H9 (cell line): ENCODE data around the gene ADAR. TPM values are rescaled to one million over a fixed set of nuclear protein-coding genes. Genes with fewer than 3 reads are reported as not detected.

Experiments used
- DNase-seq: peaks from one replicate; pipeline ENCODE4 v3.0.0-alpha.2; 2017
- H2AFZ ChIP-seq: one replicate; pipeline ENCODE4 v1.6.1; 2013; ENCODE audit warnings: mild to moderate bottlenecking, low read length, control low read depth, moderate library complexity
- H2AK5ac ChIP-seq: 2 replicates; pipeline ENCODE4 v1.6.1; 2013; ENCODE audit warnings: low read length, control low read depth, mixed read lengths; ENCODE audit not compliant: insufficient read length
- H2BK120ac ChIP-seq: one replicate; pipeline ENCODE4 v1.6.1; 2013; ENCODE audit warnings: low read depth, mild to moderate bottlenecking, low read length, control low read depth, inconsistent platforms; ENCODE audit not compliant: poor library complexity, severe bottlenecking
- H2BK12ac ChIP-seq: 2 replicates; pipeline ENCODE4 v1.6.1; 2013; ENCODE audit warnings: low read length, control low read depth, mixed read lengths, low read depth; ENCODE audit not compliant: insufficient read length
- H2BK15ac ChIP-seq: 2 replicates; pipeline ENCODE4 v1.6.1; 2013; ENCODE audit warnings: low read depth, low read length, control low read depth
- H2BK20ac ChIP-seq: one replicate; pipeline ENCODE4 v1.6.1; 2013; ENCODE audit warnings: low read depth, mild to moderate bottlenecking, low read length, control low read depth, inconsistent platforms; ENCODE audit not compliant: poor library complexity, severe bottlenecking
- H2BK5ac ChIP-seq: 2 replicates; pipeline ENCODE4 v1.6.1; 2013; ENCODE audit warnings: low read length, control low read depth, mixed read lengths; ENCODE audit not compliant: insufficient read length
- H3K14ac ChIP-seq: 2 replicates; pipeline ENCODE4 v1.6.1; 2013; ENCODE audit warnings: low read length, control low read depth; ENCODE audit not compliant: insufficient read depth
- H3K18ac ChIP-seq: 2 replicates; pipeline ENCODE4 v1.6.1; 2013; ENCODE audit warnings: low read depth, mild to moderate bottlenecking, mixed read lengths, low read length, control low read depth; ENCODE audit not compliant: insufficient read length
- H3K23ac ChIP-seq: 2 replicates; pipeline ENCODE4 v1.6.1; 2013; ENCODE audit warnings: low read length, control low read depth, mixed read lengths, low read depth; ENCODE audit not compliant: insufficient read length
- H3K23me2 ChIP-seq: 2 replicates; pipeline ENCODE4 v1.6.1; 2013; ENCODE audit warnings: low read depth, mild to moderate bottlenecking, mixed read lengths, low read length, control low read depth; ENCODE audit not compliant: insufficient read length, poor library complexity, severe bottlenecking
- H3K27ac ChIP-seq: 2 replicates; pipeline ENCODE4 v1.5.1; 2013; ENCODE audit warnings: low read length, control low read depth, mixed read lengths, low read depth; ENCODE audit not compliant: insufficient read length
- H3K27me3 ChIP-seq: 2 replicates; pipeline ENCODE4 v1.6.1; 2013; ENCODE audit warnings: low read length, control low read depth, inconsistent platforms; ENCODE audit not compliant: insufficient read depth
- H3K4ac ChIP-seq: 2 replicates; pipeline ENCODE4 v1.6.1; 2013; ENCODE audit warnings: low read depth, mild to moderate bottlenecking, control low read depth, inconsistent platforms, low read length, moderate library complexity
- H3K4me1 ChIP-seq: 2 replicates; pipeline ENCODE4 v1.6.1; 2013; ENCODE audit warnings: low read length, control low read depth, inconsistent platforms; ENCODE audit not compliant: insufficient read depth
- H3K4me2 ChIP-seq: 2 replicates; pipeline ENCODE4 v1.6.1; 2013; ENCODE audit warnings: low read length, control low read depth, mixed read lengths; ENCODE audit not compliant: insufficient read length, insufficient read depth
- H3K56ac ChIP-seq: 2 replicates; pipeline ENCODE4 v1.6.1; 2013; ENCODE audit warnings: low read depth, mild to moderate bottlenecking, mixed read lengths, low read length, control low read depth; ENCODE audit not compliant: insufficient read length
- H3K79me1 ChIP-seq: 2 replicates; pipeline ENCODE4 v1.6.1; 2013; ENCODE audit warnings: low read depth, mild to moderate bottlenecking, moderate library complexity, low read length, control low read depth, inconsistent platforms; ENCODE audit not compliant: insufficient read depth, poor library complexity, severe bottlenecking
- H3K79me2 ChIP-seq: 2 replicates; pipeline ENCODE4 v1.6.1; 2013; ENCODE audit warnings: low read length, control low read depth, inconsistent platforms; ENCODE audit not compliant: insufficient read depth
- H3K9ac ChIP-seq: 2 replicates; pipeline ENCODE4 v1.6.1; 2013; ENCODE audit warnings: low read length, control low read depth, mixed read lengths; ENCODE audit not compliant: insufficient read length; ENCODE audit errors: extremely low read depth
- H3K9me3 ChIP-seq: one replicate; pipeline ENCODE4 v1.6.1; 2013; ENCODE audit warnings: low read depth, low read length, inconsistent platforms; ENCODE audit not compliant: control insufficient read depth
- H3T11ph ChIP-seq: one replicate; pipeline ENCODE4 v1.6.1; 2013; ENCODE audit warnings: mild to moderate bottlenecking, low read length, control low read depth, inconsistent platforms
- H4K20me1 ChIP-seq: one replicate; pipeline ENCODE4 v1.6.1; 2013; ENCODE audit not compliant: control insufficient read depth, insufficient read length, insufficient read depth
- H4K5ac ChIP-seq: 2 replicates; pipeline ENCODE4 v1.6.1; 2013; ENCODE audit warnings: low read depth, mild to moderate bottlenecking, mixed read lengths, low read length, control low read depth; ENCODE audit not compliant: insufficient read length
- H4K8ac ChIP-seq: replicated peaks from 2 replicates; pipeline ENCODE4 v1.6.1; 2013; ENCODE audit warnings: low read length, control low read depth, mixed read lengths, low read depth; ENCODE audit not compliant: insufficient read length
- H4K91ac ChIP-seq: 2 replicates; pipeline ENCODE4 v1.6.1; 2013; ENCODE audit warnings: low read depth, mild to moderate bottlenecking, moderate library complexity, mixed read lengths, low read length, control low read depth; ENCODE audit not compliant: insufficient read length
- H3K27ac Mint-ChIP-seq, 3 experiments: 2 replicates in 2 of 3; 3 replicates in 1 of 3; pipeline ENCODE4 v1.8.0; 2020 to 2021; ENCODE audit warnings: mixed read lengths in 3 of 3, mild to moderate bottlenecking in 1 of 3, moderate library complexity in 1 of 3
- H3K27me3 Mint-ChIP-seq: 2 replicates; pipeline ENCODE4 v1.8.0; 2021; ENCODE audit warnings: low read depth, mild to moderate bottlenecking, moderate library complexity, mixed read lengths
- H3K36me3 Mint-ChIP-seq, 3 experiments: 2 replicates in 2 of 3; 3 replicates in 1 of 3; pipeline ENCODE4 v1.8.0; 2020 to 2021; ENCODE audit warnings: low read depth in 3 of 3, mixed read lengths in 3 of 3; ENCODE audit not compliant: insufficient read depth in 1 of 3
- H3K4me1 Mint-ChIP-seq, 2 experiments: 2 replicates each; pipeline ENCODE4 v1.8.0; 2020; ENCODE audit warnings: mixed read lengths in 2 of 2
- H3K4me3 Mint-ChIP-seq, 2 experiments: 2 replicates in 1 of 2; 3 replicates in 1 of 2; pipeline ENCODE4 v1.8.0; 2020 to 2021; ENCODE audit warnings: mild to moderate bottlenecking in 2 of 2, mixed read lengths in 2 of 2, moderate library complexity in 1 of 2
- H3K9me3 Mint-ChIP-seq, 2 experiments: 2 replicates in 1 of 2; 3 replicates in 1 of 2; pipeline ENCODE4 v1.8.0; 2020; ENCODE audit warnings: mild to moderate bottlenecking in 2 of 2, mixed read lengths in 2 of 2, moderate library complexity in 1 of 2
- WGBS: extraction: QIAGEN DNeasy Blood & Tissue Kit; methylation state at CpG from one replicate; pipeline ENCODE4 v1.1.7; 2013; ENCODE audit warnings: missing lambda C conversion rate, low lambda C conversion rate, mixed read lengths; ENCODE audit not compliant: insufficient read length; ENCODE audit errors: extremely low coverage; 5-methylcytosine and 5-hydroxymethylcytosine counted together
- total RNA-seq: library from RNA; stranded (reverse); gene quantifications from 2 replicates; pipeline ENCODE4 v1.2.1, GENCODE V29; 2021
- TF ChIP-seq, protein P1 (sequence below): fragments of 200-600 bp; sonication (generic); conservative IDR thresholded peaks from 3 replicates; pipeline ENCODE4 v1.8.0; 2021; ENCODE audit warnings: antibody characterized with exemption, mild to moderate bottlenecking

Gene ADAR
- total RNA-seq, 1 experiment from 2014 or later = 236 TPM

GRCh38 chr1:154573168-154573510 lies 34.8 kb downstream of the ADAR start:
- no peak overlapping the region for H2BK15ac ChIP-seq
- no peak overlapping the region for H3K56ac ChIP-seq
- no peak overlapping the region for H4K91ac ChIP-seq
- no peak overlapping the region for H3K4ac ChIP-seq
- H4K8ac ChIP-seq = no peak overlapping the region
- H3K79me1 ChIP-seq = no peaks in the 10 kb centered on the region
- no peak overlapping the region for H3K4me2 ChIP-seq
- H2BK5ac ChIP-seq = no peak overlapping the region
- peaks cover 3 to 5% (median 5%) of the 10 kb centered on the region in 3 experiments; a peak in 3 of 7 replicates for H3K36me3 Mint-ChIP-seq
- no peak overlapping the region; a peak in 1 of 7 replicates for H3K27ac Mint-ChIP-seq
- H3K9me3 ChIP-seq = no peaks in the 10 kb centered on the region
- no peaks in the 10 kb centered on the region for H3K27me3 ChIP-seq
- H2AFZ ChIP-seq = no peak overlapping the region
- H4K20me1 ChIP-seq = no peaks in the 10 kb centered on the region
- no peak overlapping the region for H2BK120ac ChIP-seq
- H3K14ac ChIP-seq = no peak overlapping the region; the same call in 1 of the 2 replicates
- H3T11ph ChIP-seq = no peak overlapping the region
- peaks cover 1% of the 10 kb centered on the region for H3K23me2 ChIP-seq
- DNase-seq = no peak
- H3K79me2 ChIP-seq = no peaks in the 10 kb centered on the region
- no peak overlapping the region for H3K9ac ChIP-seq
- TF ChIP-seq, protein P1, sequence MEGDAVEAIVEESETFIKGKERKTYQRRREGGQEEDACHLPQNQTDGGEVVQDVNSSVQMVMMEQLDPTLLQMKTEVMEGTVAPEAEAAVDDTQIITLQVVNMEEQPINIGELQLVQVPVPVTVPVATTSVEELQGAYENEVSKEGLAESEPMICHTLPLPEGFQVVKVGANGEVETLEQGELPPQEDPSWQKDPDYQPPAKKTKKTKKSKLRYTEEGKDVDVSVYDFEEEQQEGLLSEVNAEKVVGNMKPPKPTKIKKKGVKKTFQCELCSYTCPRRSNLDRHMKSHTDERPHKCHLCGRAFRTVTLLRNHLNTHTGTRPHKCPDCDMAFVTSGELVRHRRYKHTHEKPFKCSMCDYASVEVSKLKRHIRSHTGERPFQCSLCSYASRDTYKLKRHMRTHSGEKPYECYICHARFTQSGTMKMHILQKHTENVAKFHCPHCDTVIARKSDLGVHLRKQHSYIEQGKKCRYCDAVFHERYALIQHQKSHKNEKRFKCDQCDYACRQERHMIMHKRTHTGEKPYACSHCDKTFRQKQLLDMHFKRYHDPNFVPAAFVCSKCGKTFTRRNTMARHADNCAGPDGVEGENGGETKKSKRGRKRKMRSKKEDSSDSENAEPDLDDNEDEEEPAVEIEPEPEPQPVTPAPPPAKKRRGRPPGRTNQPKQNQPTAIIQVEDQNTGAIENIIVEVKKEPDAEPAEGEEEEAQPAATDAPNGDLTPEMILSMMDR = no peak
- no CpG with 5 or more reads among the region's 3 CpGs for WGBS
- no peak overlapping the region for H3K18ac ChIP-seq
- H3K27ac ChIP-seq = no peak overlapping the region
- no peak overlapping the region for H4K5ac ChIP-seq
- H3K9me3 Mint-ChIP-seq = no peaks in the 10 kb centered on the region
- peaks cover 25 to 35% of the 10 kb centered on the region in 2 experiments for H3K4me1 Mint-ChIP-seq
- peaks cover 6% of the 10 kb centered on the region for H3K27me3 Mint-ChIP-seq
- H3K4me1 ChIP-seq = no peaks in the 10 kb centered on the region; the same call in 1 of the 2 replicates
- H2BK20ac ChIP-seq = no peak overlapping the region
- H2AK5ac ChIP-seq = no peak overlapping the region
- H2BK12ac ChIP-seq = no peak overlapping the region
- H3K4me3 Mint-ChIP-seq = no peak overlapping the region
- H3K23ac ChIP-seq = no peak overlapping the region
